ENCODE results near the gene IGF1R.

Gene IGF1R

DNA sequence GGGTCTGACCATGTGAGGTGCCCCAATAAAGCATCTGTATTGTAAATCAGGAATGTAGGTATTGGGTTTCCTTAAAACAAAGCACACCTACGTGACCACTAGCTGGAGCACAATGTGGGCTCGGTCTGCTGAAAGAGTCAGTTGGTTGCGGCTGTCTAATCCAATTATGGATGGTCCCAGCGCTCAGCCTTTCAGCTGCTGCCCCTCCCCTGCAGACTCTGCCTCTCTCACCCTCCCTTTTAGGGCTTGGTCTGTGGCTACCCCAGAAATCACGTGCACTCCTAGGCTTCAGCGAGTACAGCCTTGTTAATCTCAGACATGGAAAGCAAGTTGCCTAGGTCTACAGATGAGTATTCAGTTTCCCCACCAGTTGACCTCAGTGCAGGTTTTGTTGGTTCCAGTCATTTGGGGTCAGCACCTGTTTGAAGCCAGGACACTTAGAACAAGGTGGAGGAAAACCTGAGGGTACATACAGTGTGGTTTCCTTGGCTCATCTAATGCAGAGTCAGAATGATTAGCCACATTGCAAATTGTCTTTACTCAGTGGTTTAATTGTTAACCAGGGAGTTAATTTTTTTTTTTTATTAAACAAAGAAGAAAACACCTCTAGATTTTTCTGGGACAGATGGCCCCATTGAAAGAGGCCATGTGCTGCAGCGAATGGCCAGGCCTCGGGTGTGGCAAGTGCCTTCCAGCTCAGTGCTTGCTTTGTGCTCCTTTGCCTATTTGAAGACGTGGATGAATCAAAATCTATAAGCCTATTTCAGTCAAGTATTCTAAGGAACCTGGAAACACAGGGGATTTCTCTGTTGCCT, 137.7 kb downstream of the IGF1R start:
- Mint-ChIP-seq H3K4me1 (peaks cover 21% of the 10 kb centered on the region), H3K27ac (no peak overlapping the region), H3K9me3 (no peaks in the 10 kb centered on the region), H3K4me3 (no peak overlapping the region), H3K36me3 (no peaks in the 10 kb centered on the region)
- DNase-seq (ENCODE audit: low spot score in 2 of 2), result no peak
- peak; percentile 67 for ATAC-seq

DNA sequence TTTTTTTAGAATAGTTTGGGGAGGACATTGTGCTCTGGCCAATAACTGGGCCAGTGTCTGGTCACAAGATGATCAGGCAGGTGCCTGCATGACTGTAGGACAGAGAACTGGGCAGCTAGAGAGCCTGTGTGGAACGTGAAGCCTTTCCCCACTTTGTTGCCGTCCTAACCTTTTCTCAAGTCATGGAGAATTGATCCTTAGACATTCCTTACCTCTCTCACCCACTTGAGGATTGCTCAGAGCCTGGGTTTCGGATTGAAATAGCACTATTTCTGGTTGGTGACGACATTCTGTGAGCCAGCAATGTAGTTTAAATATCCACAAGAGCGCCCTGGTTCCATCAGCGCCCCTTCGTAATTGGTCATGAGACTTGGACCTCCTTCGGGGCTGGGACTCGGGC, 138.4 kb downstream of the IGF1R start:
- H3K9me3 Mint-ChIP-seq, result no peaks in the 10 kb centered on the region
- H3K4me1 Mint-ChIP-seq, result peaks cover 21% of the 10 kb centered on the region
- H3K4me3 Mint-ChIP-seq, result no peak overlapping the region
- ATAC-seq, result no peak
- DNase-seq (ENCODE audit: low spot score in 2 of 2), result no peak
- no peak overlapping the region for H3K27ac Mint-ChIP-seq
- no peaks in the 10 kb centered on the region for H3K36me3 Mint-ChIP-seq

DNA sequence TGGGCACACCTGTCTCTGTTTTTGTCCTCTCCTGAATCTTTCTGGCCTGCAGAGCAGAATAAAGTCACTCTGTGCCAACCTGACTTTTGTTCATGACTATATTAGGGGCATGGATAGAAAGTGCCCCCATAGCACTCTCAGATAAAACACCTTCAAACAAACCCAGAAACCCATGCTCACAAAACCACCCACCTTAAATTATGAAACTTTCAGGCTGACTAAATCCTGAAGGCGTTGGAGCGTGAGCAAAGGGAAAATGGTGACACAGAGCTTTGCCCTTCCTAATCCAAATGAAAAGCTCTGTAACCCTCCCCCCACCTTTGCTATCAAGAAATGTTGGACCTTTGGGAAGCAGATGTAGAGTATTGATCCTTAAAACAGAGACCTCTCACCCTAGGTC, 138.9 kb downstream of the IGF1R start:
- no peak overlapping the region for H3K27ac Mint-ChIP-seq
- H3K4me1 Mint-ChIP-seq, result peaks cover 21% of the 10 kb centered on the region
- H3K36me3 Mint-ChIP-seq, result no peaks in the 10 kb centered on the region
- no peak for DNase-seq (ENCODE audit: low spot score in 2 of 2)
- no peaks in the 10 kb centered on the region for H3K9me3 Mint-ChIP-seq
- ATAC-seq, result no peak
- H3K4me3 Mint-ChIP-seq, result no peak overlapping the region

GRCh38 chr15:98787936-98788757, 139.8 kb downstream of the IGF1R start:
- no peak for DNase-seq (ENCODE audit: low spot score in 2 of 2)
- Mint-ChIP-seq H3K27ac (no peak overlapping the region), H3K9me3 (no peaks in the 10 kb centered on the region), H3K4me1 (peaks cover 21% of the 10 kb centered on the region), H3K4me3 (no peak overlapping the region), H3K36me3 (no peaks in the 10 kb centered on the region)
- ATAC-seq, result no peak

DNA sequence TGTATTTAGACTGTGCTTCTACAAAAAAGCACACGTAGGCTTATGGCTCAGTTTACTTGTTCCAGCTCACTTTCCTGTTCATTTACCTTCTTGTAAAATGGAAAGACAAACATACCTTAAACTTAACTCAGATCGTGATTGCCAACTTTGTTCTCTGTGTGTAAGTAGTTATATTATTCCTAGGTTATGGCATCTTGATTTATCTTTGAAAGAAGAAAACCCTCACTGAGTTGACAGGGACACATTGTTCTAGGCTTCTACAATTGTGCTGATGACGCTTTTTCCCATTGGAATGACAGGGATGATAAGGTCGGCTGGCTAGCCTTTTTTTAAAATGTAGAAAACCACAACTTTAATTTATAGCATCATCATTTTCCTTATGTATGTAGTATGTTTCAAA, 140.7 kb downstream of the IGF1R start:
- no peak for DNase-seq (ENCODE audit: low spot score in 2 of 2)
- H3K27ac Mint-ChIP-seq, result no peak overlapping the region
- H3K36me3 Mint-ChIP-seq, result no peaks in the 10 kb centered on the region
- H3K4me3 Mint-ChIP-seq, result no peak overlapping the region
- peaks cover 21% of the 10 kb centered on the region for H3K4me1 Mint-ChIP-seq
- no peak for ATAC-seq
- no peaks in the 10 kb centered on the region for H3K9me3 Mint-ChIP-seq

GRCh38 chr15:98790270-98790669, 141.9 kb downstream of the IGF1R start:
- no peak overlapping the region for H3K27ac Mint-ChIP-seq
- DNase-seq (ENCODE audit: low spot score in 2 of 2), result no peak
- no peaks in the 10 kb centered on the region for H3K36me3 Mint-ChIP-seq
- H3K9me3 Mint-ChIP-seq, result no peaks in the 10 kb centered on the region
- peaks cover 21% of the 10 kb centered on the region for H3K4me1 Mint-ChIP-seq
- H3K4me3 Mint-ChIP-seq, result no peak overlapping the region
- ATAC-seq, result no peak

GRCh38 chr15:98791046-98791701, 142.8 kb downstream of the IGF1R start:
- no peak overlapping the region for H3K27ac Mint-ChIP-seq
- no peaks in the 10 kb centered on the region for H3K9me3 Mint-ChIP-seq
- no peak for ATAC-seq
- DNase-seq (ENCODE audit: low spot score in 2 of 2), result no peak
- H3K36me3 Mint-ChIP-seq, result no peaks in the 10 kb centered on the region
- no peak overlapping the region for H3K4me3 Mint-ChIP-seq
- H3K4me1 Mint-ChIP-seq, result peaks cover 16% of the 10 kb centered on the region

DNA sequence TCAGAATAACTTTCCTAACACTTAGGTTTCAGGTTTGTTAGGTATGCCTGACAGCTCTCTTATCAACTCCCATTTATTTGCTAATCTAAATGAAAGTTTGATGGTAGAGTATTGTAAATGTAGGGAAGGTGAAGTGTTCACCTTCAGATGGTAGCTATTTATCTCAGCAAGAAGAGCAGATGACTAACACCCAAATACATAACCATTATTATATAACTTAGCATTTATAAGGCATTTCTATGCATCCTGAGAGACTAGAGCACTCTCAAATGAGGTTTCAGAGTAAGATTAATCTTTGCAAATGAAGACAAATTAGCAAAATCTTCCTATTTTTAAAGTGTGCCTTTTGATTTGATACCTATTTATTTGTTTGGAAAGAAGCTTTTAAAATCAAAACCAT, 143.8 kb downstream of the IGF1R start:
- no peaks in the 10 kb centered on the region for H3K9me3 Mint-ChIP-seq
- H3K4me1 Mint-ChIP-seq, result peaks cover 13% of the 10 kb centered on the region
- no peak overlapping the region for H3K4me3 Mint-ChIP-seq
- DNase-seq (ENCODE audit: low spot score in 2 of 2) (no peak), ATAC-seq (no peak)
- H3K36me3 Mint-ChIP-seq, result no peaks in the 10 kb centered on the region
- H3K27ac Mint-ChIP-seq, result no peak overlapping the region

GRCh38 chr15:98794211-98794610, 145.9 kb downstream of the IGF1R start:
- Mint-ChIP-seq H3K27ac (no peak overlapping the region), H3K4me1 (peaks cover 10% of the 10 kb centered on the region), H3K36me3 (no peaks in the 10 kb centered on the region), H3K9me3 (no peaks in the 10 kb centered on the region), H3K4me3 (no peak overlapping the region)
- no peak for ATAC-seq
- DNase-seq (ENCODE audit: low spot score in 2 of 2), result no peak

GRCh38 chr15:98794748-98795147, 146.4 kb downstream of the IGF1R start:
- Mint-ChIP-seq H3K4me3 (no peak overlapping the region), H3K27ac (no peak overlapping the region), H3K9me3 (no peaks in the 10 kb centered on the region), H3K36me3 (no peaks in the 10 kb centered on the region), H3K4me1 (peaks cover 10% of the 10 kb centered on the region)
- no peak for ATAC-seq
- no peak for DNase-seq (ENCODE audit: low spot score in 2 of 2)

DNA sequence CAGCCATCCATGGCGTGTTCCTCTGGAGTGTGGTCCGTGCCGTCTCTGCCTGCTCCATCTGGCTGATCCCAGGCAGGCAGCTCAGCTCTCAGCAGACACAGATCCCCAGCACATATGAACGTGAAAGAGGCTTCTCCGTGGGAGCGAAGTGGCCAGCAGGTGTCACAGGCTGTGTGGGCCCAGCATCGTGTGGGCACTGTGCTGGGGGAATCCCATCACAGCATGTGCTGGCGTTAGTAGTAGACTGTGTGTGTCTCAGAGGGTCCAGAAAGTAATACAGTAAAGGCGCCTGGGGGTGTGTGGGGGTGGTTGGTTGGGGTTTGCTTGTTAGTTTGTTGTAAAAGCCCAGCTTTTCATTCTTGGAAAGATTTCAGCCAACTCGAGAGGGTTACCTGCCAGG, 147.6 kb downstream of the IGF1R start:
- no peak for DNase-seq (ENCODE audit: low spot score in 2 of 2)

DNA sequence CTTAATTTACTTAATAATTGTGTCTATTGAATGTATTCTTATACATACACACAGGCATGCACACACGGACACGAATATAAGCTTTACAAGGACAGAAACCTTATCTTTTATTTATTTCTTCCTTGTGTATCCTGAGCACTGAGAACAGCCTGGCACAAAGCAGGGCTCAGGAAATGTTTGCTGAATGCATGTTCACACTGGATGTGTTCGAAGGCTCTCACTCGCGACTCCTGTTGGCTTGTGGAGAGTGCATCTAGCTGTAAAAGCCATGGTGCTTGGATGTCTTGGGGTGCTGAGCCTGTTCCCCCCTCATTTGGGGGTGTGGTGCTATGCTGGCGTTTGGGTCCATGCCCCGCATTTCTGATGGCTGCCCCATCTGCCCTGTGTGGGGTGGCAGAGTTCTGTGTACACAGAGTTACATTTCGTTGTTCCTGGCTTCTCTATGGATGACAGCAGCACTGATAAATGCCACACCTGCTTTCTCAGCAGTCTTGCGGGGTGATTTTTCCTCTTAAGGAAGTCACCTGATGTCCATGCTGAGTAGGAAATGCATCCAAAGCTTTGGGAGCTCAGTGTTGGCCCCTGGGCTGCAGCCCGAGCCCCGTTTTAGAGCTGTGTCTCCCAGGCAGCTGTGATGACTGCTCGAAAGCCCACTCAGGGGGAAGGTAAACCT, 148.5 kb downstream of the IGF1R start:
- Mint-ChIP-seq H3K4me3 (no peak overlapping the region), H3K27ac (no peak overlapping the region), H3K36me3 (no peaks in the 10 kb centered on the region), H3K9me3 (no peaks in the 10 kb centered on the region), H3K4me1 (peaks cover 21% of the 10 kb centered on the region)
- ATAC-seq (no peak), DNase-seq (ENCODE audit: low spot score in 2 of 2) (no peak)

More for the DNA sequence above, 147.6 kb downstream of the IGF1R start:
- no peak overlapping the region for H3K27ac Mint-ChIP-seq
- no peak overlapping the region for H3K4me3 Mint-ChIP-seq
- H3K36me3 Mint-ChIP-seq, result no peaks in the 10 kb centered on the region
- H3K4me1 Mint-ChIP-seq, result peaks cover 16% of the 10 kb centered on the region
- H3K9me3 Mint-ChIP-seq, result no peaks in the 10 kb centered on the region
- no peak for ATAC-seq

DNA sequence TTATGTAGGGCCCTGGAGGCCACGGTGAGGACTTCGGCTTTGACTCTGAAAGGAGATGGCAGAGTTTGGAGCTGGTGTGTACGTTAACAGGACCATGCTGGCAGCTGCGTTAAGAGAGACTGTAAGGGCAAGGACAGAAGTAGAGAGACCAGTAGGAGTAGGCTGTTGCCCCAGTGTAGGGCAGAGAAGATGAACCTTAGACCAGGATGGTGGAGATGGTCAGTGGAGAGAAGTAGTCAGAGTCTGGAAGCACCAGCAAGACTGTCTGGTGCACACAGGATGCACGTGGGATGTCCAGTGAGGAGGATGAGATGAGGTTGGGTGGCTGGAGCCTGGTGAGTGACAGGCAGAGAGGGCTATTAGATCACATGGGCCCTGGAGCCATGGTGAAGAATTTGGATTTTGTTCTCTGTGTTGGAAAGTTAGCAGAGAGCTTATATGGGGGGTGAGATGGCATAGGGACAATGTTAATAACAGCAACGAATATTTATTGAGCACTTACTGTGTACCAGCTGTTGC, 150.1 kb downstream of the IGF1R start:
- no peak for DNase-seq (ENCODE audit: low spot score in 2 of 2)
- Mint-ChIP-seq H3K4me1 (peaks cover 21% of the 10 kb centered on the region), H3K4me3 (no peak overlapping the region), H3K36me3 (no peaks in the 10 kb centered on the region), H3K27ac (no peak overlapping the region), H3K9me3 (no peaks in the 10 kb centered on the region)
- ATAC-seq, result no peak

GRCh38 chr15:98799461-98800390, 151.4 kb downstream of the IGF1R start:
- H3K9me3 Mint-ChIP-seq, result no peaks in the 10 kb centered on the region
- DNase-seq (ENCODE audit: low spot score in 2 of 2) (no peak), ATAC-seq (no peak)
- H3K4me1 Mint-ChIP-seq, result peaks cover 21% of the 10 kb centered on the region
- no peak overlapping the region for H3K4me3 Mint-ChIP-seq
- no peaks in the 10 kb centered on the region for H3K36me3 Mint-ChIP-seq
- no peak overlapping the region for H3K27ac Mint-ChIP-seq
